HFFc6 (cell line): ENCODE measurements around the gene ATP6V0C. TPM values are rescaled to one million over a fixed set of nuclear protein-coding genes. Genes with fewer than 3 reads are reported as not detected.
"Not testable (repeated sequence)": the region's sequence is repeated elsewhere in the genome, so short reads cannot be mapped to it uniquely, and the experiment has no call there.

Source experiments
- DNase-seq: peaks from one replicate; pipeline ENCODE4 v3.0.0-alpha.2; 2018
- H3K27ac Mint-ChIP-seq: 2 replicates; pipeline ENCODE4 v1.8.0; 2020; ENCODE audit warnings: mild to moderate bottlenecking, mixed read lengths
- H3K27me3 Mint-ChIP-seq: 2 replicates; pipeline ENCODE4 v1.8.0; 2021; ENCODE audit warnings: mild to moderate bottlenecking, moderate library complexity, mixed read lengths; ENCODE audit not compliant: insufficient read depth
- H3K36me3 Mint-ChIP-seq: 2 replicates; pipeline ENCODE4 v1.8.0; 2021; ENCODE audit warnings: low read depth, mixed read lengths
- H3K4me1 Mint-ChIP-seq: 2 replicates; pipeline ENCODE4 v1.8.0; 2020; ENCODE audit warnings: low read depth, mixed read lengths
- H3K4me3 Mint-ChIP-seq: 2 replicates; pipeline ENCODE4 v1.8.0; 2020; ENCODE audit warnings: mild to moderate bottlenecking, moderate library complexity, mixed read lengths
- H3K9me3 Mint-ChIP-seq: 2 replicates; pipeline ENCODE4 v1.8.0; 2020; ENCODE audit warnings: mild to moderate bottlenecking, mixed read lengths
- microRNA-seq: library from miRNA; unstranded; fragments of <30 nt; microRNA quantifications from one replicate; pipeline ENCODE4, GENCODE V29; 2019
- total RNA-seq, 6 experiments: library from RNA; stranded (reverse); fragmentation: NEBNext Ultra II Directional; extraction: Animal tissue kit (Norgen Biotek cat#: 25700); gene quantifications; 2 replicates in 1 of 6; 3 replicates in 5 of 6; pipeline ENCODE4 v1.2.3, GENCODE V29; 2021
- TF ChIP-seq, protein P1 (sequence below): fragments of 200-600 bp; sonication (generic); IDR thresholded peaks from 2 replicates; pipeline ENCODE4 v1.5.0; 2021; ENCODE audit warnings: antibody characterized with exemption, mild to moderate bottlenecking

ATP6V0C gene
- total RNA-seq, 6 experiments from 2014 or later: 303 to 341 (median 309) TPM

GRCh38 chr16:2560798-2561133 lies 47.0 kb downstream of the ATP6V0C start:
- not testable (repeated sequence) for H3K9me3 Mint-ChIP-seq, H3K27me3 Mint-ChIP-seq, H3K4me3 Mint-ChIP-seq, H3K4me1 Mint-ChIP-seq, H3K27ac Mint-ChIP-seq, DNase-seq, H3K36me3 Mint-ChIP-seq
- TF ChIP-seq, protein P1, sequence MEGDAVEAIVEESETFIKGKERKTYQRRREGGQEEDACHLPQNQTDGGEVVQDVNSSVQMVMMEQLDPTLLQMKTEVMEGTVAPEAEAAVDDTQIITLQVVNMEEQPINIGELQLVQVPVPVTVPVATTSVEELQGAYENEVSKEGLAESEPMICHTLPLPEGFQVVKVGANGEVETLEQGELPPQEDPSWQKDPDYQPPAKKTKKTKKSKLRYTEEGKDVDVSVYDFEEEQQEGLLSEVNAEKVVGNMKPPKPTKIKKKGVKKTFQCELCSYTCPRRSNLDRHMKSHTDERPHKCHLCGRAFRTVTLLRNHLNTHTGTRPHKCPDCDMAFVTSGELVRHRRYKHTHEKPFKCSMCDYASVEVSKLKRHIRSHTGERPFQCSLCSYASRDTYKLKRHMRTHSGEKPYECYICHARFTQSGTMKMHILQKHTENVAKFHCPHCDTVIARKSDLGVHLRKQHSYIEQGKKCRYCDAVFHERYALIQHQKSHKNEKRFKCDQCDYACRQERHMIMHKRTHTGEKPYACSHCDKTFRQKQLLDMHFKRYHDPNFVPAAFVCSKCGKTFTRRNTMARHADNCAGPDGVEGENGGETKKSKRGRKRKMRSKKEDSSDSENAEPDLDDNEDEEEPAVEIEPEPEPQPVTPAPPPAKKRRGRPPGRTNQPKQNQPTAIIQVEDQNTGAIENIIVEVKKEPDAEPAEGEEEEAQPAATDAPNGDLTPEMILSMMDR: peak; percentile 57

DNA sequence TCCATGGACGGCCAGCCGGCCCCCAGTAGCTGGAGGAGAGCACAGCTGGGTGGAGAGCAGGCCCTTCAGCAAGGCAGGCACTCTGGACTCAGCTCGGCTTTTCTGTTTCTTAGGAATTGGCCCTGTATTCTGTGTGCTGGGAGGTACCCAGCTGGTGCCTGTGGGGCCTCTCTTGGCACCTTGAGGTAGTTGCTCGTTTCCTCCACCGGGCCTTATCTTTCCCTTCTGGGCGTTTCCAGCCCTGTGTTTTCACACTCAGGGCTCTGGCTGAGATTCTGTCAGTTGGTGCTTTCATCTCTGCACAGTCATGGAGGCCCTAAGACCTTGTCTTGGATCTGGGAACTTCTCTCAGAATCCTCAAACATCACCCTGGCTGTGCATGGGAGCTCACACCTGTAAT lies 53.8 kb downstream of the ATP6V0C start:
- DNase-seq, H3K27me3 Mint-ChIP-seq, H3K36me3 Mint-ChIP-seq, H3K4me3 Mint-ChIP-seq, H3K9me3 Mint-ChIP-seq, H3K4me1 Mint-ChIP-seq, H3K27ac Mint-ChIP-seq: not testable (repeated sequence)

DNA sequence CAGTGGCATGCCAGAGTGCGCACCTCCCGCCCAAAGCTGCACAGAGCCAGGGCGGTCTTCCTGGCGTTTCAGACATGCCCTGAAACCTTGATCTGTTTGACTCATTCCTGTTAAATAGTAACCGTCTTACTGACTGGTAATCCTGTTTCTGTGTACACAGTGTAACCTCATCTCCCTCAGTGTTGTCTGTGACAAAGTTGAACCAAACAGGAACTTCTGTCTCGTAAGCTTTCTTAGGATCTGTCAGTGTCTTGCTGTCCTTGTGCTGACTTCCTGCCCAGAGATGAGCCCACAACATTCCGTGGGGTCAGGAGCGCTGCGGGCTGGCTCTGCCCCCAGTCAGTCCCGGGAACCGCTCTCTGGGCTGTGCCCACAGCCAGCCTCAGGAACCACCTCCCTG lies 54.8 kb downstream of the ATP6V0C start:
- H3K4me3 Mint-ChIP-seq, H3K27me3 Mint-ChIP-seq, H3K4me1 Mint-ChIP-seq, H3K9me3 Mint-ChIP-seq, DNase-seq, H3K36me3 Mint-ChIP-seq, H3K27ac Mint-ChIP-seq: not testable (repeated sequence)

Small RNA genes lying within 50 kb of the gene (microRNA-seq; reads per million reads assigned to microRNA genes)
- not detected for gene MIR3178
- gene MIR6768: not detected

Other genes starting within 250 kb of the ATP6V0C start
- gene RNPS1, start 245.8 kb upstream of the ATP6V0C start, total RNA-seq: 100 to 1,000 TPM; 127 to 163 (median 140) TPM
- gene ABCA3, start 173.2 kb upstream of the ATP6V0C start, total RNA-seq: 1 to 10 TPM; 1.9 to 3.6 (median 2.4) TPM
- gene CCNF, start 84.5 kb upstream of the ATP6V0C start, total RNA-seq: 10 to 100 TPM; 10.9 to 22.3 (median 19.8) TPM
- gene TEDC2, start 53.8 kb upstream of the ATP6V0C start, total RNA-seq: 1 to 10 TPM; 3.6 to 8.3 (median 8.0) TPM
- under 1 TPM; 0.22 to 0.47 (median 0.33) TPM for gene NTN3, start 42.7 kb upstream of the ATP6V0C start, total RNA-seq
- gene TBC1D24, start 38.8 kb upstream of the ATP6V0C start, total RNA-seq: 10 to 100 TPM; 15.8 to 30.3 (median 19.0) TPM
- gene AMDHD2, start 6.4 kb downstream of the ATP6V0C start, total RNA-seq: 10 to 100 TPM; 15.6 to 19.3 (median 18.6) TPM
- gene CEMP1, start 17.5 kb downstream of the ATP6V0C start, total RNA-seq: not detected
- 10 to 100 TPM; 34.2 to 43.8 (median 37.0) TPM for gene PDPK1, start 24.1 kb downstream of the ATP6V0C start, total RNA-seq
- 10 to 100 TPM; 27.1 to 30.9 (median 28.8) TPM for gene KCTD5, start 168.6 kb downstream of the ATP6V0C start, total RNA-seq
- gene PRSS27, start 206.3 kb downstream of the ATP6V0C start, total RNA-seq: under 1 TPM; 0.17 to 0.43 (median 0.31) TPM
- gene SRRM2, start 238.7 kb downstream of the ATP6V0C start, total RNA-seq: 100 to 1,000 TPM; 223 to 317 (median 269) TPM